IMR-90 (cell line): ENCODE measurements around the gene CTSF. TPM values are rescaled to one million over a fixed set of nuclear protein-coding genes. Genes with fewer than 3 reads are reported as not detected.

ENCODE experiments used
- ATAC-seq: fragments of 200-7000 bp; cut with Tn5 transposase; 2 replicates; pipeline ENCODE4 v1.9.1; 2020; ENCODE audit warnings: low read depth, mild to moderate bottlenecking, moderate library complexity
- BruUV-seq: library from RNA; stranded (reverse); fragments of 400-500 nt; replicated peaks from 2 replicates; lab custom pipeline; 2021; lab: Mats Ljungman, UMichigan
- CTCF ChIA-PET: fragments of 300-600 bp; formaldehyde crosslinking; extraction: SDS; loops from one replicate; lab custom pipeline; 2021; ENCODE audit warnings: antibody characterized with exemption; lab: Yijun Ruan, JAX
- POLR2A ChIA-PET: fragments of 300-600 bp; sonication (Branson Sonifier 250); formaldehyde crosslinking; loops from one replicate; lab custom pipeline; 2022; ENCODE audit warnings: antibody characterized with exemption; ENCODE audit not compliant: unreplicated experiment; lab: Charles Lee
- DNase-seq: peaks from one replicate; pipeline ENCODE4 v3.0.0; 2013
- H2AFZ ChIP-seq: replicated peaks from 2 replicates; pipeline ENCODE3; 2013; ENCODE audit warnings: low read length, mild to moderate bottlenecking; ENCODE audit not compliant: poor library complexity
- H2AK5ac ChIP-seq: 2 replicates; pipeline ENCODE4 v1.6.1; 2013; ENCODE audit warnings: low read depth, low read length, inconsistent platforms
- H2AK9ac ChIP-seq: replicated peaks from 2 replicates; pipeline ENCODE3; 2013; ENCODE audit warnings: mild to moderate bottlenecking, low read depth, low read length, moderate library complexity; ENCODE audit not compliant: poor library complexity
- H2BK120ac ChIP-seq: 2 replicates; pipeline ENCODE4 v1.6.1; 2013; ENCODE audit warnings: low read depth, low read length, inconsistent platforms
- H2BK15ac ChIP-seq: 3 replicates; pipeline ENCODE4 v1.6.1; 2013; ENCODE audit warnings: low read depth, low read length, inconsistent platforms
- H2BK20ac ChIP-seq: 2 replicates; pipeline ENCODE4 v1.6.1; 2013; ENCODE audit warnings: low read depth, mild to moderate bottlenecking, inconsistent platforms, low read length, moderate library complexity
- H2BK5ac ChIP-seq: 2 replicates; pipeline ENCODE4 v1.6.1; 2013; ENCODE audit warnings: mild to moderate bottlenecking, low read depth, low read length, inconsistent platforms; ENCODE audit not compliant: poor library complexity, severe bottlenecking
- H3K14ac ChIP-seq: replicated peaks from 2 replicates; pipeline ENCODE4 v1.6.1; 2013; ENCODE audit warnings: low read depth, low read length, inconsistent platforms
- H3K18ac ChIP-seq: 2 replicates; pipeline ENCODE4 v1.6.1; 2013; ENCODE audit warnings: low read depth, low read length, control low read depth
- H3K23ac ChIP-seq: 2 replicates; pipeline ENCODE4 v1.6.1; 2013; ENCODE audit warnings: low read depth, low read length, inconsistent platforms
- H3K27ac ChIP-seq: 2 replicates; pipeline ENCODE4 v1.5.1; 2013; ENCODE audit warnings: mild to moderate bottlenecking, control low read depth, low read length; ENCODE audit not compliant: insufficient read depth
- H3K27me3 ChIP-seq: 2 replicates; pipeline ENCODE4 v1.6.1; 2013; ENCODE audit warnings: low read length; ENCODE audit not compliant: control insufficient read depth, insufficient read depth
- H3K36me3 ChIP-seq: 2 replicates; pipeline ENCODE4 v1.6.1; 2013; ENCODE audit warnings: low read length, mixed read lengths; ENCODE audit not compliant: control insufficient read depth, insufficient read depth
- H3K4ac ChIP-seq: 2 replicates; pipeline ENCODE4 v1.6.1; 2013; ENCODE audit warnings: low read depth, low read length, inconsistent platforms
- H3K4me1 ChIP-seq: 2 replicates; pipeline ENCODE4 v1.6.1; 2013; ENCODE audit warnings: low read length, mixed read lengths; ENCODE audit not compliant: control insufficient read depth, insufficient read depth
- H3K4me2 ChIP-seq: 2 replicates; pipeline ENCODE4 v1.6.1; 2013; ENCODE audit warnings: low read depth, mild to moderate bottlenecking, control low read depth, low read length, moderate library complexity
- H3K4me3 ChIP-seq: 2 replicates; pipeline ENCODE4 v1.5.1; 2013; ENCODE audit warnings: low read depth, mild to moderate bottlenecking, control low read depth, low read length, moderate library complexity; ENCODE audit not compliant: insufficient read depth
- H3K56ac ChIP-seq: 2 replicates; pipeline ENCODE4 v1.6.1; 2013; ENCODE audit warnings: low read length, inconsistent platforms; ENCODE audit not compliant: insufficient read depth; ENCODE audit errors: extremely low read depth
- H3K79me1 ChIP-seq, 2 experiments: 2 replicates each; pipeline ENCODE4 v1.6.1; 2013; ENCODE audit warnings: low read length in 2 of 2, inconsistent platforms in 1 of 2, low read depth in 1 of 2
- H3K9ac ChIP-seq: 2 replicates; pipeline ENCODE4 v1.6.1; 2013; ENCODE audit warnings: low read depth, low read length, control low read depth
- H3K9me1 ChIP-seq: 2 replicates; pipeline ENCODE4 v1.6.1; 2013; ENCODE audit warnings: low read length, inconsistent platforms; ENCODE audit not compliant: insufficient read depth
- H3K9me3 ChIP-seq: 2 replicates; pipeline ENCODE4 v1.6.1; 2013; ENCODE audit warnings: low read length; ENCODE audit not compliant: control insufficient read depth, insufficient read depth
- H4K20me1 ChIP-seq: 2 replicates; pipeline ENCODE4 v1.6.1; 2013; ENCODE audit warnings: low read length, inconsistent platforms; ENCODE audit not compliant: insufficient read depth
- H4K5ac ChIP-seq: 2 replicates; pipeline ENCODE4 v1.6.1; 2013; ENCODE audit warnings: mild to moderate bottlenecking, low read depth, low read length, control low read depth
- H4K8ac ChIP-seq, 2 experiments: 2 replicates each; pipeline ENCODE4 v1.6.1; 2013; ENCODE audit warnings: low read depth in 2 of 2, low read length in 2 of 2, control low read depth in 1 of 2, inconsistent platforms in 1 of 2
- H4K91ac ChIP-seq: 2 replicates; pipeline ENCODE4 v1.6.1; 2013; ENCODE audit warnings: low read depth, low read length, inconsistent platforms; ENCODE audit not compliant: insufficient read depth
- BHLHE40 ChIP-seq: fragments of 150-350 bp; IDR thresholded peaks from 2 replicates; pipeline ENCODE4 v1.6.1; 2016; ENCODE audit warnings: mild to moderate bottlenecking, low read depth, low read length
- CEBPB ChIP-seq: IDR thresholded peaks from 2 replicates; pipeline ENCODE4 v1.6.1; 2012; ENCODE audit warnings: low read depth, low read length, improper control_type of control experiment
- CHD1 ChIP-seq: IDR thresholded peaks from 2 replicates; pipeline ENCODE4 v1.6.1; 2012; ENCODE audit warnings: low read depth, low read length, improper control_type of control experiment
- CTCF ChIP-seq: conservative IDR thresholded peaks from 2 replicates; pipeline ENCODE4 v1.5.1; 2012; ENCODE audit warnings: mild to moderate bottlenecking, low read depth, low read length, improper control_type of control experiment
- ELK1 ChIP-seq: fragments of 150-350 bp; IDR thresholded peaks from 2 replicates; pipeline ENCODE4 v1.6.1; 2016; ENCODE audit warnings: low read depth, mild to moderate bottlenecking, low read length, moderate library complexity, borderline replicate concordance
- FOS ChIP-seq: fragments of 150-350 bp; IDR thresholded peaks from 2 replicates; pipeline ENCODE4 v1.6.1; 2016; ENCODE audit warnings: low read depth, low read length
- MAFK ChIP-seq: IDR thresholded peaks from 2 replicates; pipeline ENCODE4 v1.6.1; 2012; ENCODE audit warnings: low read depth, low read length, improper control_type of control experiment
- MAZ ChIP-seq: IDR thresholded peaks from 2 replicates; pipeline ENCODE4 v1.6.1; 2012; ENCODE audit warnings: low read depth, mild to moderate bottlenecking, low read length, improper control_type of control experiment, moderate library complexity, borderline replicate concordance
- MXI1 ChIP-seq: IDR thresholded peaks from 2 replicates; pipeline ENCODE4 v1.6.1; 2012; ENCODE audit warnings: low read depth, mild to moderate bottlenecking, low read length, moderate library complexity, borderline replicate concordance
- NFE2L2 ChIP-seq: fragments of 150-350 bp; IDR thresholded peaks from 2 replicates; pipeline ENCODE4 v1.6.1; 2016; ENCODE audit warnings: low read depth, mild to moderate bottlenecking, low read length
- RAD21 ChIP-seq: IDR thresholded peaks from 2 replicates; pipeline ENCODE4 v1.6.1; 2012; ENCODE audit warnings: low read length, improper control_type of control experiment
- RCOR1 ChIP-seq: IDR thresholded peaks from 2 replicates; pipeline ENCODE4 v1.6.1; 2012; ENCODE audit warnings: mild to moderate bottlenecking, low read length, improper control_type of control experiment; ENCODE audit not compliant: insufficient replicate concordance
- SMC3 ChIP-seq: fragments of 150-350 bp; IDR thresholded peaks from 2 replicates; pipeline ENCODE4 v1.6.1; 2016; ENCODE audit warnings: low read depth, mild to moderate bottlenecking, antibody characterized with exemption, low read length, moderate library complexity
- WGBS, 2 experiments: methylation state at CpG; one replicate each; pipeline versions ENCODE4 v1.1.5 to v1.1.7; 2013; ENCODE audit warnings: missing lambda C conversion rate in 2 of 2; ENCODE audit not compliant: insufficient read length in 1 of 2; ENCODE audit errors: extremely low coverage in 2 of 2; 5-methylcytosine and 5-hydroxymethylcytosine counted together
- dilution Hi-C: fragments of 300-500 bp; cut with HindIII; formaldehyde crosslinking; loops from one replicate; pipeline ENCODE4 v1.14.3; 2018; ENCODE audit warnings: low sequenced_read_pairs; ENCODE audit not compliant: unreplicated experiment
- in situ Hi-C: fragments of 300-500 bp; cut with MboI; formaldehyde crosslinking; loops from 3 replicates; pipeline ENCODE4 v1.14.3; 2019; ENCODE audit warnings: low sequenced_read_pairs, inconsistent platforms, mixed read lengths
- intact Hi-C: fragments of 100-400 bp; cut with micrococcal nuclease; formaldehyde crosslinking; loops from 2 replicates; pipeline ENCODE4 v1.10.0; 2022
- polyA plus RNA-seq, 3 experiments: library from polyadenylated mRNA; depleted of rRNA; stranded (reverse); fragments of >200 nt; gene quantifications; 2 replicates each; pipeline ENCODE4 v1.2.3, GENCODE V29; 2012; ENCODE audit warnings: low replicate concordance in 1 of 3
- total RNA-seq: library from RNA; depleted of rRNA; stranded (reverse); fragments of >200 nt; gene quantifications from 2 replicates; pipeline ENCODE4 v1.2.3, GENCODE V29; 2012
- TF ChIP-seq, protein P1 (sequence below): fragments of 150-350 bp; IDR thresholded peaks from 2 replicates; pipeline ENCODE4 v1.6.1; 2017; ENCODE audit warnings: mild to moderate bottlenecking, antibody characterized with exemption, low read length, low read depth

The CTSF gene
- total and polyA plus RNA-seq, 2 of the 4 experiments (the other 2 are of a cell fraction): 4.1 to 16.0 TPM

DNA sequence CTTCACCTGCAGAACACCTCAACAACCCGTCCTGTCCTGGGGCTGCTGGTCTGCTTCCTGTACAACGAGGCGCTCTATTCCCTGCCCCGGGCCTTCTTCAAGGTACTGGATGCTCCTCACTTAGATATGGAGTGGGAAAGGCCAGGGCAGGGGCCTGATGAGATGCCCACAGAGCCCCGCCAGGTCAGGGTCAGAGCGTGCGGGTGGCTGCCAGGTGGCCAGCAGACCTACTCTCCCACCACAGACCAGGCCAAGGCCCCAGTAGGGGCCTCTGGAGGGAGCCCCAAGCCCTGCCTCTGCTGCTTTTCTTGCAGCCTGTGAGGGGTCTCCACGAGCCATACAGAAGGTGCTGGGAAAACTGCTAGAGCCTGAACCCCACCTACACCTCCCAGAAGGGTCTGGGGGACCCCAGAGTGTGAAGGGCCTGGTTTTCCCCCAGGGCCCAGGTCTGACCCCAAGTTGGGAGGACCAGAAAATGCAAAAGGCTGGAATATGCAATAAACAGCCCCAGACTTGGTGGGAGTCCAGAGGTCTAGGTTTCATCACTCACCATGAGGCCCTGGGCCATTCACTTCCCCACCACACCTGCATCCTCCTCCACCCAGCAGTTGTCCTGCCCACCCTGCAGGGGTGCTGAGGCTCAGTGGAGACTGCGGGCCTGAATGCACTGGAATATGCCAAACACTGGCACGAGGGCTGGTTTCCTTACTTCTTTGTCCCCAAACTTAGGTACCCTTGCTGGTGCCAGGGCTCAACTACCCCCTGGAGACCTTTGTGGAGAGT, 37.3 kb downstream of the CTSF start:
- no peak overlapping the region for H3K27ac ChIP-seq
- H2BK5ac ChIP-seq: no peak overlapping the region
- peaks cover 4% of the 10 kb centered on the region for H3K36me3 ChIP-seq
- DNase-seq (no peak), ATAC-seq (no peak)
- no TSS peak for BruUV-seq
- H2AFZ ChIP-seq: no peak overlapping the region
- H4K91ac ChIP-seq: no peak overlapping the region
- intact Hi-C loops (no loop called here), dilution Hi-C loops (no loop called here), in situ Hi-C loops (no loop called here)
- no peak overlapping the region for H3K4me3 ChIP-seq
- H2BK20ac ChIP-seq: no peak overlapping the region
- H4K8ac ChIP-seq: no peak overlapping the region
- no peak overlapping the region for H4K5ac ChIP-seq
- H3K56ac ChIP-seq: no peak overlapping the region
- H2AK9ac ChIP-seq: peak overlapping the region; percentile 24
- no peak overlapping the region for H3K9ac ChIP-seq
- H3K9me1 ChIP-seq: 0 out of 2 replicates have a peak, but pooled peaks cover 3% of the 10 kb centered on the region
- no peak overlapping the region for H3K14ac ChIP-seq
- no peak overlapping the region for H3K4me2 ChIP-seq
- no peak overlapping the region for H3K18ac ChIP-seq
- H3K9me3 ChIP-seq: no peaks in the 10 kb centered on the region
- H3K27me3 ChIP-seq: no peaks in the 10 kb centered on the region
- no peaks in the 10 kb centered on the region for H3K4me1 ChIP-seq
- POLR2A ChIA-PET: no interaction called here
- no peak overlapping the region for H2AK5ac ChIP-seq
- CTCF ChIA-PET: no interaction called here
- no peaks in the 10 kb centered on the region for H3K79me1 ChIP-seq
- TF ChIP-seq CEBPB (no peak), RAD21 (no peak), RCOR1 (no peak), MXI1 (no peak), MAFK (no peak), MAZ (no peak), FOS (no peak), CHD1 (no peak), CTCF (no peak), ELK1 (no peak), NFE2L2 (no peak), SMC3 (no peak), BHLHE40 (no peak)
- TF ChIP-seq, protein P1, sequence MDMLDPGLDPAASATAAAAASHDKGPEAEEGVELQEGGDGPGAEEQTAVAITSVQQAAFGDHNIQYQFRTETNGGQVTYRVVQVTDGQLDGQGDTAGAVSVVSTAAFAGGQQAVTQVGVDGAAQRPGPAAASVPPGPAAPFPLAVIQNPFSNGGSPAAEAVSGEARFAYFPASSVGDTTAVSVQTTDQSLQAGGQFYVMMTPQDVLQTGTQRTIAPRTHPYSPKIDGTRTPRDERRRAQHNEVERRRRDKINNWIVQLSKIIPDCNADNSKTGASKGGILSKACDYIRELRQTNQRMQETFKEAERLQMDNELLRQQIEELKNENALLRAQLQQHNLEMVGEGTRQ: no peak
- H2BK120ac ChIP-seq: no peak overlapping the region
- H2BK15ac ChIP-seq: no peak overlapping the region
- WGBS, 2 experiments: 73% methylated on average over 2 of the region's 10 CpGs; no CpG with 5 or more reads in 1 of the 2 experiments
- no peaks in the 10 kb centered on the region; the same call in 1 of the 2 replicates for H4K20me1 ChIP-seq
- H3K23ac ChIP-seq: no peak overlapping the region
- no peak overlapping the region for H3K4ac ChIP-seq
